Osteoblast (primary cell): Measurements from ENCODE around the gene LYRM7. TPM values are rescaled to one million over a fixed set of nuclear protein-coding genes. Genes with fewer than 3 reads are reported as not detected.

ENCODE experiments used
- DNase-seq: peaks from one replicate; pipeline ENCODE4 v3.0.0; 2011; ENCODE audit warnings: low spot score, mixed read lengths; ENCODE audit not compliant: insufficient read length; ENCODE audit errors: missing footprints
- H2AFZ ChIP-seq: 2 replicates; pipeline ENCODE4 v1.6.0; 2011; ENCODE audit warnings: mild to moderate bottlenecking, low read length
- H3K27ac ChIP-seq: 2 replicates; pipeline ENCODE4 v1.5.1; 2011; ENCODE audit warnings: mild to moderate bottlenecking, low read depth, low read length, moderate library complexity
- H3K27me3 ChIP-seq: 2 replicates; pipeline ENCODE4 v1.6.0; 2012; ENCODE audit warnings: mild to moderate bottlenecking, control low read depth, inconsistent platforms, low read length, moderate library complexity; ENCODE audit not compliant: insufficient read depth
- H3K36me3 ChIP-seq: 2 replicates; pipeline ENCODE4 v1.5.1; 2011; ENCODE audit warnings: mild to moderate bottlenecking, low read length, control low read depth, moderate library complexity; ENCODE audit not compliant: insufficient read depth
- H3K4me1 ChIP-seq: 2 replicates; pipeline ENCODE4 v1.5.1; 2011; ENCODE audit warnings: mild to moderate bottlenecking, low read length, control low read depth, moderate library complexity; ENCODE audit not compliant: insufficient read depth
- H3K4me2 ChIP-seq: 2 replicates; pipeline ENCODE4 v1.6.0; 2011; ENCODE audit warnings: mild to moderate bottlenecking, low read length; ENCODE audit not compliant: insufficient read depth
- H3K4me3 ChIP-seq: fragments of 200-600 bp; sonication (generic); 3 replicates; pipeline ENCODE4 v1.5.1; 2012; ENCODE audit warnings: mild to moderate bottlenecking, low read length, inconsistent platforms; ENCODE audit not compliant: insufficient read depth
- H3K79me2 ChIP-seq: 2 replicates; pipeline ENCODE4 v1.6.0; 2012; ENCODE audit warnings: mild to moderate bottlenecking, low read length, control low read depth, inconsistent platforms; ENCODE audit not compliant: insufficient read depth
- H3K9me3 ChIP-seq: 2 replicates; pipeline ENCODE4 v1.5.1; 2011; ENCODE audit warnings: low read depth, low read length, control low read depth
- H4K20me1 ChIP-seq: 2 replicates; pipeline ENCODE4 v1.6.0; 2012; ENCODE audit warnings: mild to moderate bottlenecking, low read length, control low read depth; ENCODE audit not compliant: insufficient read depth
- CTCF ChIP-seq: IDR thresholded peaks from 2 replicates; pipeline ENCODE4 v1.5.1; 2011; ENCODE audit warnings: mild to moderate bottlenecking, low read depth, low read length, moderate library complexity; ENCODE audit errors: extremely low read depth
- total RNA-seq: library from RNA; depleted of rRNA; stranded (reverse); fragments of >200 nt; gene quantifications from 2 replicates; pipeline ENCODE4 v1.2.3, GENCODE V29; 2012

LYRM7 gene
- total RNA-seq, 1 donor, result 4.7 TPM

- Histone ChIP-seq H3K79me2 (no peaks in the 10 kb centered on the region), H4K20me1 (no peaks in the 10 kb centered on the region), H3K4me1 (no peaks in the 10 kb centered on the region), H2AFZ (no peak overlapping the region), H3K4me2 (no peak overlapping the region), H3K27me3 (no peaks in the 10 kb centered on the region), H3K9me3 (no peaks in the 10 kb centered on the region), H3K4me3 (no peak overlapping the region), H3K36me3 (no peaks in the 10 kb centered on the region), H3K27ac (no peak overlapping the region)
- DNase-seq, result no peak
- TF ChIP-seq CTCF, result no peak
Observed at GRCh38 chr5:131150408-131150807, 20.3 kb upstream of the LYRM7 start.

- no peak overlapping the region for H3K4me3 ChIP-seq
- H3K36me3 ChIP-seq, result no peaks in the 10 kb centered on the region
- no peaks in the 10 kb centered on the region for H3K4me1 ChIP-seq
- H3K79me2 ChIP-seq, result no peaks in the 10 kb centered on the region
- TF ChIP-seq CTCF, result no peak
- H3K9me3 ChIP-seq, result no peaks in the 10 kb centered on the region
- no peak overlapping the region for H2AFZ ChIP-seq
- H3K27ac ChIP-seq, result no peak overlapping the region
- H3K4me2 ChIP-seq, result no peak overlapping the region
- H3K27me3 ChIP-seq, result no peaks in the 10 kb centered on the region
- no peaks in the 10 kb centered on the region for H4K20me1 ChIP-seq
- DNase-seq, result no peak
Observed at GRCh38 chr5:131151216-131151615, 19.5 kb upstream of the LYRM7 start.

GRCh38 chr5:131156385-131156784 lies 14.4 kb upstream of the LYRM7 start:
- Histone ChIP-seq H3K4me3 (no peak overlapping the region), H2AFZ (no peak overlapping the region), H3K27me3 (no peaks in the 10 kb centered on the region), H3K4me1 (no peaks in the 10 kb centered on the region), H3K27ac (no peak overlapping the region), H4K20me1 (peaks cover 5% of the 10 kb centered on the region), H3K36me3 (peaks cover 27% of the 10 kb centered on the region), H3K4me2 (no peak overlapping the region), H3K9me3 (no peaks in the 10 kb centered on the region), H3K79me2 (peaks cover 22% of the 10 kb centered on the region)
- DNase-seq, result no peak
- no peak for TF ChIP-seq CTCF

GRCh38 chr5:131156957-131157356 lies 13.8 kb upstream of the LYRM7 start:
- Histone ChIP-seq H3K9me3 (no peaks in the 10 kb centered on the region), H3K36me3 (peaks cover 31% of the 10 kb centered on the region)

More at GRCh38 chr5:131156957-131157356, 13.8 kb upstream of the LYRM7 start:
- Histone ChIP-seq H4K20me1 (peaks cover 5% of the 10 kb centered on the region), H3K4me3 (no peak overlapping the region), H3K4me1 (no peaks in the 10 kb centered on the region), H3K27ac (no peak overlapping the region), H3K27me3 (no peaks in the 10 kb centered on the region), H2AFZ (no peak overlapping the region), H3K4me2 (no peak overlapping the region), H3K79me2 (peaks cover 27% of the 10 kb centered on the region)
- DNase-seq, result no peak
- TF ChIP-seq CTCF, result no peak
